BE2C (cell line): Measurements from ENCODE around the gene GCNT1. TPM values are rescaled to one million over a fixed set of nuclear protein-coding genes. Genes with fewer than 3 reads are reported as not detected.
A peak's percentile ranks its signal among the peaks of the same experiment; 100 is the strongest.

Experiments used
- DNase-seq: peaks from one replicate; pipeline ENCODE4 v3.0.0-alpha.2; 2020
- H3K27me3 ChIP-seq: fragments of 250-450 bp; sonication (Bioruptor Pico); 2 replicates; pipeline ENCODE4 v1.5.1; 2020; ENCODE audit warnings: mild to moderate bottlenecking
- H3K36me3 ChIP-seq: fragments of 250-450 bp; sonication (Bioruptor Pico); 2 replicates; pipeline ENCODE4 v1.5.1; 2020; ENCODE audit warnings: mild to moderate bottlenecking
- H3K4me1 ChIP-seq: fragments of 250-450 bp; sonication (Bioruptor Pico); 2 replicates; pipeline ENCODE4 v1.5.1; 2020
- H3K4me3 ChIP-seq: 2 replicates; pipeline ENCODE4 v1.5.1; 2011; ENCODE audit warnings: low read depth, low read length
- H3K9me3 ChIP-seq: fragments of 250-450 bp; sonication (Bioruptor Pico); 2 replicates; pipeline ENCODE4 v1.5.1; 2020
- CTCF ChIP-seq: IDR thresholded peaks from 2 replicates; pipeline ENCODE4 v1.5.1; 2012; ENCODE audit warnings: mild to moderate bottlenecking, low read depth, low read length
- polyA plus RNA-seq: library from polyadenylated mRNA; unstranded; fragments of >200 nt; gene quantifications from one replicate; pipeline ENCODE4 v1.2.1, GENCODE V29; 2012; ENCODE audit warnings: low read depth, missing spikeins; ENCODE audit not compliant: insufficient read length, insufficient read depth

The GCNT1 gene
- 0.11 TPM for polyA plus RNA-seq

- TF ChIP-seq CTCF: peak; percentile 45
- Histone ChIP-seq H3K9me3 (no peaks in the 10 kb centered on the region), H3K27me3 (peaks cover 19% of the 10 kb centered on the region), H3K4me1 (peaks cover 6% of the 10 kb centered on the region), H3K36me3 (no peaks in the 10 kb centered on the region), H3K4me3 (peak within 1 kb of the TSS; percentile 61)
- peak; percentile 91 for DNase-seq
These were observed at the start of gene GCNT1 for GRCh38 chr9:76458903-76459693. TSS of gene GCNT1 (plus strand) at chr9:76459182. CDS start at chr9:76502382, 43,200 bp downstream.

- Histone ChIP-seq H3K4me1 (no peaks in the 10 kb centered on the region), H3K9me3 (no peaks in the 10 kb centered on the region), H3K27me3 (no peaks in the 10 kb centered on the region), H3K36me3 (no peaks in the 10 kb centered on the region), H3K4me3 (no peak overlapping the region)
- DNase-seq: no peak
- no peak for TF ChIP-seq CTCF
These were observed 46.3 kb upstream of the GCNT1 start for GRCh38 chr9:76412638-76413037.

GRCh38 chr9:76413658-76414057 lies 45.3 kb upstream of the GCNT1 start:
- DNase-seq: no peak
- no peak overlapping the region for H3K4me3 ChIP-seq
- H3K27me3 ChIP-seq: no peaks in the 10 kb centered on the region
- no peaks in the 10 kb centered on the region for H3K9me3 ChIP-seq
- TF ChIP-seq CTCF: no peak
- H3K36me3 ChIP-seq: no peaks in the 10 kb centered on the region
- no peaks in the 10 kb centered on the region for H3K4me1 ChIP-seq

GRCh38 chr9:76414661-76415060 lies 44.3 kb upstream of the GCNT1 start:
- H3K27me3 ChIP-seq: no peaks in the 10 kb centered on the region
- DNase-seq: no peak
- H3K4me1 ChIP-seq: no peaks in the 10 kb centered on the region
- no peaks in the 10 kb centered on the region for H3K36me3 ChIP-seq
- no peak overlapping the region for H3K4me3 ChIP-seq
- no peaks in the 10 kb centered on the region for H3K9me3 ChIP-seq
- no peak for TF ChIP-seq CTCF

GRCh38 chr9:76415154-76415553 lies 43.8 kb upstream of the GCNT1 start:
- Histone ChIP-seq H3K27me3 (no peaks in the 10 kb centered on the region), H3K4me1 (no peaks in the 10 kb centered on the region), H3K9me3 (no peaks in the 10 kb centered on the region), H3K36me3 (no peaks in the 10 kb centered on the region), H3K4me3 (no peak overlapping the region)
- no peak for DNase-seq
- TF ChIP-seq CTCF: no peak

- no peak for DNase-seq
- TF ChIP-seq CTCF: no peak
These were observed 43.3 kb upstream of the GCNT1 start for GRCh38 chr9:76415731-76416130.

More at GRCh38 chr9:76415731-76416130, 43.3 kb upstream of the GCNT1 start:
- Histone ChIP-seq H3K4me1 (no peaks in the 10 kb centered on the region), H3K9me3 (no peaks in the 10 kb centered on the region), H3K27me3 (no peaks in the 10 kb centered on the region), H3K4me3 (no peak overlapping the region), H3K36me3 (no peaks in the 10 kb centered on the region)
